A673 (cell line): Measurements from ENCODE around the gene GAB2. TPM values are rescaled to one million over a fixed set of nuclear protein-coding genes. Genes with fewer than 3 reads are reported as not detected.

Experiments used
- BruUV-seq: library from RNA; stranded (reverse); fragments of 400-500 nt; replicated peaks from 2 replicates; lab custom pipeline; 2021; lab: Mats Ljungman, UMichigan
- CTCF ChIA-PET: fragments of 300-600 bp; sonication (Branson Sonifier 250); formaldehyde crosslinking; loops from one replicate; lab custom pipeline; 2022; ENCODE audit warnings: antibody characterized with exemption; lab: Charles Lee
- POLR2A ChIA-PET: fragments of 300-600 bp; sonication (Branson Sonifier 250); formaldehyde crosslinking; loops from one replicate; lab custom pipeline; 2022; ENCODE audit warnings: antibody characterized with exemption; ENCODE audit not compliant: low non-redundant PET; lab: Charles Lee
- DNase-seq: peaks from one replicate; pipeline ENCODE4 v3.0.0-alpha.2; 2015; ENCODE audit warnings: low spot score
- H3K27ac ChIP-seq: fragments of 200-600 bp; sonication (generic); 2 replicates; pipeline ENCODE4 v1.5.1; 2016; ENCODE audit warnings: mixed run types, low read depth, mild to moderate bottlenecking, mixed read lengths, antibody characterized with exemption, low read length; ENCODE audit not compliant: poor library complexity, severe bottlenecking
- H3K27me3 ChIP-seq: fragments of 200-600 bp; sonication (generic); replicated peaks from 2 replicates; pipeline ENCODE4 v1.6.1; 2017; ENCODE audit warnings: mixed run types, low read depth, mild to moderate bottlenecking, mixed read lengths, antibody characterized with exemption, low read length; ENCODE audit not compliant: insufficient read depth, poor library complexity
- H3K36me3 ChIP-seq: fragments of 200-600 bp; sonication (generic); 2 replicates; pipeline ENCODE4 v1.6.1; 2016; ENCODE audit warnings: mixed run types, mild to moderate bottlenecking, mixed read lengths, antibody characterized with exemption, low read length; ENCODE audit not compliant: insufficient read depth, poor library complexity, severe bottlenecking
- H3K4me1 ChIP-seq: fragments of 200-600 bp; sonication (generic); 2 replicates; pipeline ENCODE4 v1.6.1; 2017; ENCODE audit warnings: mixed run types, mild to moderate bottlenecking, mixed read lengths, antibody characterized with exemption, low read length; ENCODE audit not compliant: insufficient read depth, poor library complexity, severe bottlenecking
- H3K4me3 ChIP-seq: fragments of 200-600 bp; sonication (generic); 2 replicates; pipeline ENCODE4 v1.5.1; 2016; ENCODE audit warnings: low read depth, mixed run types, mild to moderate bottlenecking, mixed read lengths, low read length; ENCODE audit not compliant: poor library complexity, severe bottlenecking
- H3K9me3 ChIP-seq: fragments of 200-600 bp; sonication (generic); 2 replicates; pipeline ENCODE4 v1.6.1; 2016; ENCODE audit warnings: mixed run types, low read depth, mild to moderate bottlenecking, mixed read lengths, antibody characterized with exemption, low read length; ENCODE audit not compliant: poor library complexity, severe bottlenecking
- CTCF ChIP-seq: fragments of 300-800, 200-600 bp; sonication (generic); conservative IDR thresholded peaks from 2 replicates; pipeline ENCODE4 v1.5.1; 2017; ENCODE audit warnings: low read depth, mild to moderate bottlenecking, antibody characterized with exemption, low read length, moderate library complexity, mixed read lengths
- EZH2 ChIP-seq: fragments of 200-600 bp; sonication (generic); IDR thresholded peaks from 2 replicates; pipeline ENCODE4 v1.6.1; 2017; ENCODE audit warnings: borderline replicate concordance, low read depth, mild to moderate bottlenecking, mixed read lengths, antibody characterized with exemption, low read length; ENCODE audit not compliant: poor library complexity, severe bottlenecking
- intact Hi-C: fragments of 100-400 bp; cut with micrococcal nuclease; formaldehyde crosslinking; loops from one replicate; pipeline ENCODE4 v1.10.0; 2022; ENCODE audit not compliant: unreplicated experiment
- total RNA-seq: library from RNA; stranded (reverse); gene quantifications from 2 replicates; pipeline ENCODE4 v1.2.3, GENCODE V29; 2021

Gene GAB2
- total RNA-seq, 1 experiment from 2014 or later: 21.5 TPM

GRCh38 chr11:78181185-78181584, 236.4 kb downstream of the GAB2 start:
- Histone ChIP-seq H3K36me3 (no peaks in the 10 kb centered on the region), H3K4me1 (no peaks in the 10 kb centered on the region), H3K27ac (no peak overlapping the region), H3K27me3 (no peaks in the 10 kb centered on the region), H3K9me3 (no peaks in the 10 kb centered on the region), H3K4me3 (no peak overlapping the region)
- POLR2A ChIA-PET: no interaction called here
- TF ChIP-seq CTCF (no peak), EZH2 (no peak)
- BruUV-seq: no TSS peak
- intact Hi-C loops: no loop called here
- CTCF ChIA-PET: no interaction called here
- no peak for DNase-seq

- H3K9me3 ChIP-seq: no peaks in the 10 kb centered on the region
These were observed 236.9 kb downstream of the GAB2 start for GRCh38 chr11:78180751-78181150.

GRCh38 chr11:78179459-78180071, 238.1 kb downstream of the GAB2 start:
- no peak for TF ChIP-seq CTCF
- TF ChIP-seq EZH2: no peak
- H3K4me3 ChIP-seq: no peak overlapping the region
- DNase-seq: no peak
- CTCF ChIA-PET: no interaction called here
- no peaks in the 10 kb centered on the region for H3K27me3 ChIP-seq
- POLR2A ChIA-PET: no interaction called here
- no TSS peak for BruUV-seq
- no peaks in the 10 kb centered on the region for H3K9me3 ChIP-seq
- intact Hi-C loops: no loop called here
- H3K27ac ChIP-seq: no peak overlapping the region
- H3K36me3 ChIP-seq: no peaks in the 10 kb centered on the region
- H3K4me1 ChIP-seq: no peaks in the 10 kb centered on the region

More at GRCh38 chr11:78180751-78181150, 236.9 kb downstream of the GAB2 start:
- H3K4me3 ChIP-seq: no peak overlapping the region
- no peaks in the 10 kb centered on the region for H3K4me1 ChIP-seq
- no peak overlapping the region for H3K27ac ChIP-seq
- H3K36me3 ChIP-seq: no peaks in the 10 kb centered on the region
- intact Hi-C loops: no loop called here
- no peak for TF ChIP-seq EZH2
- TF ChIP-seq CTCF: no peak
- DNase-seq: no peak
- ChIA-PET POLR2A (no interaction called here), CTCF (no interaction called here)
- no peaks in the 10 kb centered on the region for H3K27me3 ChIP-seq
- no TSS peak for BruUV-seq
